ENCODE data around the gene ZDHHC17. TPM values are rescaled to one million over a fixed set of nuclear protein-coding genes. Genes with fewer than 3 reads are reported as not detected.

Gene ZDHHC17
- total and polyA plus RNA-seq, 4 donors: 12.0 to 139 (median 21.8) TPM

DNA sequence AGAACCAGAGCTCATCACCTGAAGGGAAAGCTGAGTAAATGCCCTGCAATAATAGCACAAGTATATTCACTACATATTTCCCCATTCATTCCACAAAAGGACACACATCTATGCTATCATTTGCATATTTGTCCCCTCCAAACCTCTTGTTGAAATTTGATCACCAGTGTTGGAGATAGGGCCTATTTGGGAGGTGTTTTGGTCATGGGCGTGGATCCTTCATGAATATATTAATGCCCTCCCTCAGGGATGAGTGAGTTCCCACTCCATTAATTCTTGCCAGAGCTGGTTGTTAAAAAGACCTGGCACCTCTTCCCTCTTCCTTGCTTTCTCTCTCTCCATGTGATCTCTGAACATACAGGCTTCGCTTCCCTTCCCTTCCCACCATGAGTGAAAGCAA, 18.6 kb upstream of the ZDHHC17 start:
- WGBS, 2 donors: 95 to 100% methylated on average over 2 of the region's 2 CpGs
- no peak for ATAC-seq (ENCODE audit: insufficient read depth, low FRiP score)

DNA sequence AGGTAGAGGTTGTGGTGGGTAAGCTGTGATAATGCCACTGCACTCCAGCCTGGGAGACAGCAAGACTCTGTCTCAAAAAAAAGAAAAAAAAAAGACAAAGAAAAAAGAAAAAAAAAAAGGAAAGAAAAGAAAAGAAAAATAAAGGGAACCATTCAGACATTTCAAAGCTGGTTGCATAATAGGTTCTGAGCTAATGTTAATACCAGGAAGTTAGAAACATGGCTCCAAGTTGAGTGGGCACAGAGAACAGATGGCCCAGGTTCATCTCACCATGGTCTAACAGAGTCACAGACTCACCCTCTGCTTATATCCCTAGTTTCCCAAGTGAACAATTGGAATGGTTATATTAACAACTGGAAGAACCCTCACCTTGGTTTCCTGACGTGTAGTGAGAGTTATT, 17.4 kb upstream of the ZDHHC17 start:
- no peak overlapping the region for H3K9ac ChIP-seq (ENCODE audit: insufficient read depth in 1 of 2, low read length in 2 of 2)
- DNase-seq: no peak
- H3K9me3 ChIP-seq (ENCODE audit: control insufficient read depth in 4 of 4, insufficient read depth in 3 of 4, low read length in 3 of 4): no peaks in the 10 kb centered on the region
- ATAC-seq (ENCODE audit: insufficient read depth, low FRiP score): no peak
- no peak overlapping the region for H3K27ac ChIP-seq (ENCODE audit: low read depth in 1 of 2, low read length in 1 of 2)
- no peaks in the 10 kb centered on the region for H3K4me1 ChIP-seq (ENCODE audit: control insufficient read depth in 5 of 5, insufficient read depth in 5 of 5, low read length in 5 of 5)
- no peaks in the 10 kb centered on the region for H3K36me3 ChIP-seq (ENCODE audit: control insufficient read depth in 4 of 4, insufficient read depth in 4 of 4, low read length in 4 of 4)
- H3K27me3 ChIP-seq (ENCODE audit: control insufficient read depth in 3 of 3, insufficient read depth in 3 of 3, low read length in 2 of 3): no peaks in the 10 kb centered on the region
- WGBS, 2 donors: 25 to 50% methylated on average over 1 of the region's 1 CpG
- no peak overlapping the region for H3K4me3 ChIP-seq
- TF ChIP-seq, protein P1, sequence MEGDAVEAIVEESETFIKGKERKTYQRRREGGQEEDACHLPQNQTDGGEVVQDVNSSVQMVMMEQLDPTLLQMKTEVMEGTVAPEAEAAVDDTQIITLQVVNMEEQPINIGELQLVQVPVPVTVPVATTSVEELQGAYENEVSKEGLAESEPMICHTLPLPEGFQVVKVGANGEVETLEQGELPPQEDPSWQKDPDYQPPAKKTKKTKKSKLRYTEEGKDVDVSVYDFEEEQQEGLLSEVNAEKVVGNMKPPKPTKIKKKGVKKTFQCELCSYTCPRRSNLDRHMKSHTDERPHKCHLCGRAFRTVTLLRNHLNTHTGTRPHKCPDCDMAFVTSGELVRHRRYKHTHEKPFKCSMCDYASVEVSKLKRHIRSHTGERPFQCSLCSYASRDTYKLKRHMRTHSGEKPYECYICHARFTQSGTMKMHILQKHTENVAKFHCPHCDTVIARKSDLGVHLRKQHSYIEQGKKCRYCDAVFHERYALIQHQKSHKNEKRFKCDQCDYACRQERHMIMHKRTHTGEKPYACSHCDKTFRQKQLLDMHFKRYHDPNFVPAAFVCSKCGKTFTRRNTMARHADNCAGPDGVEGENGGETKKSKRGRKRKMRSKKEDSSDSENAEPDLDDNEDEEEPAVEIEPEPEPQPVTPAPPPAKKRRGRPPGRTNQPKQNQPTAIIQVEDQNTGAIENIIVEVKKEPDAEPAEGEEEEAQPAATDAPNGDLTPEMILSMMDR (IDR thresholded peaks at IDR 0.05; ENCODE audit: control extremely low read depth, extremely low read depth): no peak

More for the DNA sequence above, 18.6 kb upstream of the ZDHHC17 start:
- H3K4me1 ChIP-seq (ENCODE audit: control insufficient read depth in 5 of 5, insufficient read depth in 5 of 5, low read length in 5 of 5): peaks cover 0 to 1% (median 0%) of the 10 kb centered on the region in 5 donors
- H3K4me3 ChIP-seq: no peak overlapping the region
- TF ChIP-seq, protein P1 (IDR thresholded peaks at IDR 0.05; ENCODE audit: control extremely low read depth, extremely low read depth): no peak
- H3K9me3 ChIP-seq (ENCODE audit: control insufficient read depth in 4 of 4, insufficient read depth in 3 of 4, low read length in 3 of 4): no peaks in the 10 kb centered on the region
- no peaks in the 10 kb centered on the region for H3K36me3 ChIP-seq (ENCODE audit: control insufficient read depth in 4 of 4, insufficient read depth in 4 of 4, low read length in 4 of 4)
- no peaks in the 10 kb centered on the region for H3K27me3 ChIP-seq (ENCODE audit: control insufficient read depth in 3 of 3, insufficient read depth in 3 of 3, low read length in 2 of 3)
- DNase-seq: no peak
- H3K27ac ChIP-seq (ENCODE audit: low read depth in 1 of 2, low read length in 1 of 2): no peak overlapping the region
- no peak overlapping the region for H3K9ac ChIP-seq (ENCODE audit: insufficient read depth in 1 of 2, low read length in 2 of 2)

DNA sequence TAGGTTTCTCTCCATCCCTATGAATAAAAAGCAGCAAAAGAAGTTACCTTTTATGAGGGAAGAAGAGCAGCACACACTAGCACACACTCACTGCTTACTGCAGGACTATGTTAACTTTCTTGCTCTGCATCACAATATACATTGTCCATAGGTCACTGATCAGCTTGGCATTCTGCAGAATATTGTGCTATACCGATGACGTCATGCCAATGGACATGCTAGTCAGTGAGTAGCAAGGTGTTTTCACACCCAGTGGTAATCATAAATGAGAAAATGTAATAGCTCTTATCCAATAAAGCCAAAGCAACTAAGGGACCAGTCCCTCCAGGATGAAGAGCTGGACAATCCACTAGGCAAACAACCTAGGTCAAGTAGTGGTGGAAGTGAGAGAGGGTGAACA, 16.7 kb upstream of the ZDHHC17 start:
- DNase-seq: no peak
- WGBS, 2 donors: 87 to 92% methylated on average over 2 of the region's 2 CpGs
- no peak for ATAC-seq (ENCODE audit: insufficient read depth, low FRiP score)
- H3K27me3 ChIP-seq (ENCODE audit: control insufficient read depth in 3 of 3, insufficient read depth in 3 of 3, low read length in 2 of 3): peaks cover 0 to 2% (median 0%) of the 10 kb centered on the region in 3 donors
- no peak overlapping the region for H3K4me3 ChIP-seq
- no peaks in the 10 kb centered on the region for H3K36me3 ChIP-seq (ENCODE audit: control insufficient read depth in 4 of 4, insufficient read depth in 4 of 4, low read length in 4 of 4)
- no peaks in the 10 kb centered on the region for H3K4me1 ChIP-seq (ENCODE audit: control insufficient read depth in 5 of 5, insufficient read depth in 5 of 5, low read length in 5 of 5)
- no peak overlapping the region for H3K27ac ChIP-seq (ENCODE audit: low read depth in 1 of 2, low read length in 1 of 2)
- TF ChIP-seq, protein P1 (IDR thresholded peaks at IDR 0.05; ENCODE audit: control extremely low read depth, extremely low read depth): no peak
- H3K9ac ChIP-seq (ENCODE audit: insufficient read depth in 1 of 2, low read length in 2 of 2): no peak overlapping the region
- no peaks in the 10 kb centered on the region for H3K9me3 ChIP-seq (ENCODE audit: control insufficient read depth in 4 of 4, insufficient read depth in 3 of 4, low read length in 3 of 4)

DNA sequence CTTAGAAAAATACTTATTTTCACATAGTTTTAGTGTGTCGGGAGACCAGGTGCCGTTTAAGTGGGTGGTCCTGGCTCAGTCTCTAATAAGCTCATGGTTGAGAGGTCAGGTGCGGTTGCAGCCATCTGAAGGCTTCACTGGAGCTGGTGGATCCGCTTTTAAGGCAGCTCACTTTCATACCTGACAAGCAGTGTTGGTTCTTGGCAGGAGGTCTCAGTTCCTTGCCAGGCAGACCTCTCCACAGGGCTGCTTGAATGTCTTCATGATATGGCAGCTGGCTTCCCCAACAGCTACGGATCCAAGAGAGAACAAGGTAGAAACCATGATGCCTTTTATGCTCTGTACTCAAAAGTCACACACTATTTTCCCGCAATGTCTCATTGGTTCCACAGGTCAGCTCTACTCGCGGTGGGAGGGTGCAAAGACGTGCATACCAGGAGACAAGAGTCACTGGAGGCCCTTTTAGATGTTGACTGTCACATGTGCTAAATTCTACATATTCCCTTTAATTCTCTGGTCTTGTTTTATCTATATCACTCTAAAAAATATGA, 8.0 kb upstream of the ZDHHC17 start:
- no peak for DNase-seq
- Histone ChIP-seq H3K4me1 (ENCODE audit: control insufficient read depth in 5 of 5, insufficient read depth in 5 of 5, low read length in 5 of 5) (no peaks in the 10 kb centered on the region), H3K27ac (ENCODE audit: low read depth in 1 of 2, low read length in 1 of 2) (no peak overlapping the region), H3K4me3 (no peak overlapping the region), H3K27me3 (ENCODE audit: control insufficient read depth in 3 of 3, insufficient read depth in 3 of 3, low read length in 2 of 3) (peaks cover 0 to 2% (median 0%) of the 10 kb centered on the region in 3 donors), H3K9ac (ENCODE audit: insufficient read depth in 1 of 2, low read length in 2 of 2) (no peak overlapping the region), H3K9me3 (ENCODE audit: control insufficient read depth in 4 of 4, insufficient read depth in 3 of 4, low read length in 3 of 4) (no peaks in the 10 kb centered on the region), H3K36me3 (ENCODE audit: control insufficient read depth in 4 of 4, insufficient read depth in 4 of 4, low read length in 4 of 4) (no peaks in the 10 kb centered on the region)
- 90 to 92% methylated on average over 9 of the region's 9 CpGs for WGBS, 2 donors
- TF ChIP-seq, protein P1 (IDR thresholded peaks at IDR 0.05; ENCODE audit: control extremely low read depth, extremely low read depth): no peak
- no peak for ATAC-seq (ENCODE audit: insufficient read depth, low FRiP score)

All from lung (tissue), 12 donors.